ENCODE data around the gene SPATS2.
"Not testable (repeated sequence)": the region's sequence is repeated elsewhere in the genome, so short reads cannot be mapped to it uniquely, and the experiment has no call there.

Gene SPATS2

DNA sequence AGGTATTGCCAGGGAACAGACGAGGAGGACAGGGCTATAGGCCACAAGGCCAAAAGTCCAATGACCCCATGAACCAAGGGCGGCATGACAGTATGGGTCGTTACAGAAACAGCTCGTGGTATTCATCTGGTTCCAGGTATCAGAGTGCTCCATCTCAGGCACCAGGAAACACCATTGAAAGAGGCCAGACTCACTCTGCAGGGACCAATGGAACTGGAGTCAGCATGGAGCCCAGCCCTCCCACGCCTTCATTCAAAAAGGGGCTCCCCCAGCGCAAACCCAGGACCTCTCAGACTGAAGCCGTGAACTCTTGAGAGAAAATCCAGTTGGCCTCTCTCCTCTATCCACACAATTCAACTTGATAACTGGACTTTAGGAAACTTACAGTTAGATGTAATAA, 158.7 kb downstream of the SPATS2 start:
- no peak for DNase-seq

DNA sequence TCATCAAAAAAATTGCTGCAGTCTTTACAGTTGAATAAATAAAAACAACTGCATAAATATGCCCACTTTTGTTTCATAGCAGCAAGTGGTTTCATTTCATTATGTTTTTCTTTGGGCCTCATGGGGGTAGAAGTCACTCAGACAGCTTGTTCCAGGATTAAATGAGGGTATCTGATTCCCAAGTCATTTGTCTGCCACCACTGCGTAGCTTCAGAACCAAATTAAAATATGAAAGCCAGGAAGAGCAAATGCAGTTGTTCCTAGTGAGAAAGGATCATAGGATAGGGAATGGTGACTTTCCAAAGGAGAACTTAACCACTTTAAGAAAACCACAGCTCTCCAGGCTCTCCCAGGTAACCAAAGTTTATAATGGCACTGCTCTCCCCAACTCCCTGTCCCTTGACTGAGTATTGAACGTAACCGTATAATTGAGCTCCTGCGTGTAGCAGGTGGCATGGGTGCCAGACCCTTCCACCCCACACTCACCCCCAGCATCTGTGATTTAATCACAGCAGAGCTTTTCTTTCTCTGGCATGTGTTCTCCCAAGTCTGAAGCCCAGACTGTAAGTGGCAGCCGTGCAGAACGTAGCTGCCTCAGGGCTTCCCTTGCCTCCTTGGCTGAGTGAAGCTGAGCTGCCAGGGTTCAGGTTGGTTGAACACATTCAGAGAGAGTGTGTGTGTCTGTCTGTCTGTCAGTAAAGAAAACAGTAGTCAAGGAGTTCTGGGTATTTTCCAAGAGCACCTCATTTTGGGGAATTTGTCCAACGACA, 160.3 kb downstream of the SPATS2 start:
- DNase-seq: no peak

DNA sequence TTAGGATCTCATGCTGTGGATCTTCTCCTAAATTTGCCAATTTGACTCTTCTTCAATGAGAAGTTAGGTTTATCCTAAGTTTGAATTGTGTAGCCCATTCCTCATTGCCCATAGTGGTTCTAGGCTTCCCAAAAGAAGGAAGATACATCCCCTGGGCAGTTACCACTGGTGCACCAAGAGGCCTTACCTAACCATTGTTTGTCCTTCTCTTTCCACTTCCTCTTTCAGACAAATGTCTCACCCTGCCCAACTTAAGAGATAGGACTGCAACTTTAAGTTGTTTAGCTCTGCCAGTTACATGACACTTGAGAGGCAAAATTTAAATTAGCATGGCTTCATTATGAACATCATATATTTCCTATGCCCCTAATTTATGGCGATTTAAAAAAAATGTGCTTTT, 162.2 kb downstream of the SPATS2 start:
- DNase-seq: no peak

- DNase-seq: no peak
Measured at GRCh38 chr12:49531745-49532144, 164.5 kb downstream of the SPATS2 start.

DNA sequence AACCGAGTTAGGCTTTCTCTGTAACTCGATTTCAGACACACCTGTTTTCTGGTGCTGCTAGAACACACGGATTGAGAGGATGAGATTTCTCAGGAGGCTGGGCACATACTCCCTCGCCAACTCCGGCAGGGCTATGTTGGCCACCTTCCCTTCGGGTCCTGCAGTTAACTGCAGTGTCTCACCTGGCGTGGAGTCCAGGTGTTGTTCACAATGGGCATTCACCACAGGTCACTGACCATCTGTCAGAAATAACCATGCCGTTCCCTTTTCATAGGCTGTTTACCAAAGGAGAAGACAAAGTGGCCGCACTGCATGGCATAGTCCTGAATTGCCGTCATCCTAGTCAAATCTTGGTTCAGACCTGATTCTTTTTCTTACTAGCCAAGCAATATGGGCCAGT, 166.1 kb downstream of the SPATS2 start:
- DNase-seq: no peak

- not testable (repeated sequence) for DNase-seq
Measured at GRCh38 chr12:49534122-49534521, 166.9 kb downstream of the SPATS2 start.

GRCh38 chr12:49534731-49535278, 167.5 kb downstream of the SPATS2 start:
- no peak for DNase-seq

- DNase-seq: no peak
Measured at GRCh38 chr12:49535921-49536525, 168.8 kb downstream of the SPATS2 start.

- no peak for DNase-seq
Measured at GRCh38 chr12:49536526-49537071, 169.3 kb downstream of the SPATS2 start.

DNA sequence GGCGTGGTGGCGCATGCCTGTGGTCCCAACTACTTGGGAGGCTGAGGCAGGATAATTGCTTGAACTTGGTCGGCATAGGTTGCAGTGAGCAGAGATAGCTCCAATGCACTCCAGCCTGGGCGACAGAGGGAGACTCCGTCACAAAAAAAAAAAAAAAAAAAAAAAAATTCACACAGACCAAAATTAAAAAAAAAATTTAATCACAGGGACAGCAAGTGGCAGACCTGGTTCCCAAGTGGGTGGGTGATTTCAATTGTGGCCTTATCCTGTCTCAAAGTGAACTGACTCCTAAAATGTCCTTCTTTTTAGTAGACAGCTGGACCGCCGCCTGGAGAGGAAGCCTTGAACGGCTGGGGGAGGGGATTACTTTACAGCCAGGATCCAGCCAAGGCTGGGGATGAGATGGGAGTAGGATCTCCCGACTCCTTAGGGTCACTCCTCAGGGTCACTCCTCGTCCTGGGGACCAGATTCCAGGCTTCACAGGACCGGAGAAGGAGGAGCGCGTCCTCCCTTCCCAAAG, 170.0 kb downstream of the SPATS2 start:
- no peak for DNase-seq

DNA sequence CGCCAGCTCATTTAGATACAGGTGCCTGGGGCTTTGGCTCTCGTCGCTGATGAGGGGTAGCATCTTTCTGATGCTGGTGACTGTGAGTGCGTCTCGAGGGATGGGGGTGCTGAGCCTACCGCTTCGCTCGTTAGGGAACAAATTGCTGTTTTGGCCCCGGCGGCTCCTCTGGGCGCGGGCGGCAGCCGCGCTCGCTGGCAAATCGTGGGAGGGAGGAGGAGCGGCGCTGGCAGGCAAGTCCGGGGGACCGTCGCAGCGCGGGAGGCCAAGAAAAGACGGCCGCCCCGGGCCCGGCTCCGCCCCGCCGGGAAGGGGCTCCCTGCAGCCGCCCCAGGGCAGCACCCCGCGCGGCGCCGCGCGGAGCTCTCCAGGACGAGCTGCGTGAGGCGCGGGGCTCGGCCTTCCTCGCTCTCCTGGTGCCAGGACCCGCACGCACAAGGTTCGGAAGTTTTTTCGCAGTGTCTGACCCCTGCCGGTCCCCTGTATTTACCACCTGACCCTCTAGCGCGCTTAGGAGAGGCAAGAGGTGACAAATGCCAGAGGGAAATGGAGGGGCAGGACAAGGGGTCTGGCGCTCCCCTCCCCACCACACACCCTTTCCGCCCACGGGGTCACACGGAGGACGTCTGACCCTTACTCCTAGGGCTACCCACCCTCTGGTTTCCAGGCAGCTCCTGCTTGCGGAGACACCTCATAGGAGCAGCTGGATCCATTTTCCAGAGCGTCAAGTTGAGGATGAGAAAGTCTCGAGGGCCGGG, 170.7 kb downstream of the SPATS2 start:
- DNase-seq: peak; percentile 42

GRCh38 chr12:49538510-49539403, 171.5 kb downstream of the SPATS2 start, which contains the start of gene KCNH3:
Gene KCNH3, plus strand, starts transcription at chr12:49539030. Its CDS starts 387 bp downstream, at chr12:49539417.
- DNase-seq: peak; percentile 82

DNA sequence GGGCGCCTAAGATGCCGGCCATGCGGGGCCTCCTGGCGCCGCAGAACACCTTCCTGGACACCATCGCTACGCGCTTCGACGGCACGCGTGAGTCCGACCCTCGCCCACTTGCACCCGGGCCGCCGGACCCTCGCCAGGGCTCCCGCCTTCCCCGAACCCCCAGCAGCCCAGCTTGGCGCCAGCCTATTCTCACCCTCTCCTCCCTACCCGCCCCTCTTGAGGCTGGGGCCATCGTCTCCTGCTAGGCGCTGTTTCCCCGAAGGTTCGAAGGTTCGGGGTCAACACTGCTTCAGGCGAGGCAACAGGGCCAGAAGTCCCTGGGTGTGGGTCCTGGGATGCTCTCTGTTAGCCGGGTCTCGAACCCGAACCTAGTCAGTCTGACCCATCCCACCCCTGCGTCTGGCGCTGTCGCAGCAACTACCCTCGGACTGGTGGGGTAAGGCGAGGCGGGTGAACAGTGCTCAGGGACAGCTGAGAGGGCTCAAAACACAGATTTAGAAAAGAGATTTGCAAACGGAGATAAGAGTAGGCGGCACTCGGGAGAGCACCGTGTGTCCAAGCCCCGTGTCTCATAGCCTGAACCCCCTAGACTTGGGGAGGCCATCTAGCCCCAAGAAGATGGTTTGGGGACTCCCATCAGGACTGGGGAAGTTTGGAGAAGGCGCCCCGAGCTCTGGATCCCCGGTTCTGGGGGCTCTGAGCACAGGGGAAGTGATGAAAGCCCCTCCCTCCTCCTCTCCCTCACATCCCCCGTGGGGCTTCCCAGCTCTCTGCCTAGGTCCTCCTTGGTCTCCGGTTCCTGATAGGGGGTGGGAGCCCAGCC, 172.4 kb downstream of the SPATS2 start:
- no peak for DNase-seq

DNA sequence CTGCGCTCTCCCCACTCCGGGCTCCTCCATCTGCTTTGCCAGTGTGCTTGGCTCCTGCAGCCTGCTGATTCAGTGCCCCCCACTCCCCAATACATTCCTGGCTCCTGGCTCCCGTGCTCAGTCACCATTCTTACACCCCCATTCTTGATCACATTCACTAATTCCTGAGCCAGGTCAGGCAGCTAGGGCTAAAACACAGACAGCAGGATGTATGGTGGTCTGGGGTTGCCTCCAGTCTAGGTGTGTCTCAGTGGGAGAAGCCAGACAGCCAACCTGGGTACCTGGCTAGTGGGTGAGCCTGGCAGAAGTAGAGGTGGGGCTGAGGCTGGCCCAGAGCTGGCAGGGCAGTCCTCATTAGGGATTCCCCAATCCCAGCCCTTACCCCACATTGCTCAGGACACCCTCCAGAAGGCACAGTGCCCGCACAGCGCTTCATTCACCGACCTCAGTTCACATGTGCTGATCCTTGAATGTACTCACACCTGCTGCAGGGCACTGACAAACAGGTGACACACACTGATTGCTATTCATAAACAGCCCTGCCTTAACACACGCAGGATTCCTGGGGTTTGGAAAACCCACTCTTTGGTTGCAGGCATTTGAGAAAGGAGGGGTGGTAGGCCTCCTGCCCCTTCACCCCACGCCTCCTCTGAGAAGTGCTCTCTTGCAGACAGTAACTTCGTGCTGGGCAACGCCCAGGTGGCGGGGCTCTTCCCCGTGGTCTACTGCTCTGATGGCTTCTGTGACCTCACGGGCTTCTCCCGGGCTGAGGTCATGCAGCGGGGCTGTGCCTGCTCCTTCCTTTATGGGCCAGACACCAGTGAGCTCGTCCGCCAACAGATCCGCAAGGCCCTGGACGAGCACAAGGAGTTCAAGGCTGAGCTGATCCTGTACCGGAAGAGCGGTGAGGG, 173.2 kb downstream of the SPATS2 start:
- no peak for DNase-seq

DNA sequence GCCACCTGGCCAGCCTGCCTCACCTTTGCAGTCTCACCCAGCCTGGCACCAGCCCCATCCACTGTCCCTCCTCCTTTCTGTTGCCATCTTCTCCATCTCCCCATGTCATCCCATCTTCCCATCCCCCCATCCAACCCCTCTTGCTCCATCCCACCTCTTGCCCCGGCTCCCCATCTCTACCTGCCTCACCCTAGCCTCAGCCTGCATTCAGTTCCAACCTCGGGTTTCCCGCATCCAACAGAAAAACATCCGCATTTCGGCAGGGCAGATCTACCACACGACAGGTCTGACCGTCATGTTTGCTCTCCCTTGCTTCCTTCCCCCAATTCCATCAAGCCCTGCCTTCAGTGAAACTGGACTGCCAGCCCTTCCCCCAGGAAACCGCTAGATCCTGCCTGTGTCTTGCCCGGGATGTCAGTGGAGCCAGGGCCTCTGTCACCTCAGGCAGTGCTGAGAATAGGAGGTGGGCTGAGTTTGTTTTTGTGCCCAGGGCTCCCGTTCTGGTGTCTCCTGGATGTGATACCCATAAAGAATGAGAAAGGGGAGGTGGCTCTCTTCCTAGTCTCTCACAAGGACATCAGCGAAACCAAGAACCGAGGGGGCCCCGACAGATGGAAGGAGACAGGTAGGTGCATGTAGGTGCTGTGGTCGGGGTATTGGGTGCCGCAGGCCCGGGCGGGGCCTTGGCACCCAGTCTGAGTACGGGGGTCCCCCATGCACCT, 174.0 kb downstream of the SPATS2 start:
- no peak for DNase-seq

GRCh38 chr12:49541911-49542505, 174.7 kb downstream of the SPATS2 start:
- DNase-seq: no peak

DNA sequence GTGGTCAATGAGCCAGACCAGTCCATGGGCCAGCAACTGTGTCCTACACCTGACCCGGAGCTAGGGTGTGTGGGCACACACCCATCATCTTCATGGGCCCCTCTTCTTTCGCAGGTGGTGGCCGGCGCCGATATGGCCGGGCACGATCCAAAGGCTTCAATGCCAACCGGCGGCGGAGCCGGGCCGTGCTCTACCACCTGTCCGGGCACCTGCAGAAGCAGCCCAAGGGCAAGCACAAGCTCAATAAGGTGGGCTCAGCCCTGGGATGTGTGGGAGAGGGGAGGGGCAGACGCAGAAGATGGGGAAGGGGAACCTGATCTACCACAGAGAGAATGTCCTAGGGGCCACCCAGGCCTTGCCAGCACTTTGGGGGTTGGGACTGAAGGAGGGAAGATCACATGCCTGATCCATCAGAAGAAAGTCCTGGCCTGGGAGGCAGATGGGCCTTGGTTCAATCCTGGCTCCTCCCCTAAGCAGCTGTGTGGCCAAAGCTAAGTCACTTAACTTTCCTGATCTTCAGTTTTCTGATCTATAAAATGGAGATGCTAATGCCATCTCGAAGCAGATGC, 175.4 kb downstream of the SPATS2 start:
- DNase-seq: no peak

- no peak for DNase-seq
Measured at GRCh38 chr12:49543221-49543913, 176.1 kb downstream of the SPATS2 start.

Data from stimulated activated CD4-positive, alpha-beta T cell treated with anti-CD3 and anti-CD28 coated beads, Interleukin-4, amount 100 ng/mL, for 1 hour (primary cell).